Choroid plexus epithelial cell (primary cell): ENCODE data around the gene MAP4K4.
"Not testable (repeated sequence)": the region's sequence is repeated elsewhere in the genome, so short reads cannot be mapped to it uniquely, and the experiment has no call there.

Experiments used
- DNase-seq: peaks from one replicate; pipeline ENCODE4 v3.0.0-alpha.2; 2010; ENCODE audit warnings: low read depth
- H3K4me3 ChIP-seq: 2 replicates; pipeline ENCODE4 v1.5.1; 2011; ENCODE audit warnings: low read depth, mild to moderate bottlenecking, control low read depth, low read length, moderate library complexity
- TF ChIP-seq, protein P1 (sequence below): conservative IDR thresholded peaks from 2 replicates; pipeline ENCODE4 v1.5.1; 2011; ENCODE audit warnings: low read depth, mild to moderate bottlenecking, control low read depth, inconsistent platforms, low read length, moderate library complexity

The MAP4K4 gene

DNA sequence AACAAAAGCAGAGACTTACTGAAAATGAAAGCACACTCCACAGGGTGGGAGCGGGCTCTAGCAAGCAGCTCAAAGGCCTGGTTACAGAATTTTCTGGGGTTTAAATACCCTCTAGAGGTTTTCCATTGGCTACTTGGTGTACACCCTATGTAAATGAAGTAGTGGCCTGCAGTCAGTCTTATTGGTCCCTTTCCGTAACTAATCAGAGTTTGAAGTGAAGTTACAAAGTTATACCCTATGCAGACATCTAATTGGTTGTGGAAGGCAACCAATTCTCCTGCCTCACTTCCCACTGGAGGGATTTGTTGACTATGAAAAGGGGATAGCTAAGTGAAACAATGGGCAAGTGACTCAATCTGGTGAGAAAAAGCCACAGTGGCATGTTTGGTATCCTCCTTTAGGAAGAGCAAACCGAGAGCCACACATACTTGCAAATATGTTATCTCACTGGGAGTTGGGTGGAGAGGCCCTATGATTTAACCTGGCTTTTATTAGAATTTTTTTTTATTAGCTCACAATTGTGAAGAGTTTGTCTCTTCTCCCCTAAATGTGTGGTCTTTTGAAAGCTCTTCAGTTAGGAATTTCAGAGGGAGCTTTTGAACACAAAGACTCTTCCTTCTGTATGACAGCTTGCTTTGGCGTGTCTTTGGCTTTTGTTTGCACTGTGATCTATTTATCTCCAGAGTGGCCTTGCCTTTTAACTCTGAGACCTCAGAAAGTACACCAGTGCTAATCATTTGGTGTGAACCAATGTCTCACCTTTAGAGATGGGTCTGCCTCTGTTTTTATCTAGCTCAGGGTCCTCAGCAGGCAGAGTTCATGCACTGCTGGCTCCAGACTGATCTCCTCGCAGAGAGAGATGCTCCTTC is 69.6 kb downstream of the MAP4K4 start:
- no peak overlapping the region for H3K4me3 ChIP-seq
- peak; percentile 88 for DNase-seq
- TF ChIP-seq, protein P1, sequence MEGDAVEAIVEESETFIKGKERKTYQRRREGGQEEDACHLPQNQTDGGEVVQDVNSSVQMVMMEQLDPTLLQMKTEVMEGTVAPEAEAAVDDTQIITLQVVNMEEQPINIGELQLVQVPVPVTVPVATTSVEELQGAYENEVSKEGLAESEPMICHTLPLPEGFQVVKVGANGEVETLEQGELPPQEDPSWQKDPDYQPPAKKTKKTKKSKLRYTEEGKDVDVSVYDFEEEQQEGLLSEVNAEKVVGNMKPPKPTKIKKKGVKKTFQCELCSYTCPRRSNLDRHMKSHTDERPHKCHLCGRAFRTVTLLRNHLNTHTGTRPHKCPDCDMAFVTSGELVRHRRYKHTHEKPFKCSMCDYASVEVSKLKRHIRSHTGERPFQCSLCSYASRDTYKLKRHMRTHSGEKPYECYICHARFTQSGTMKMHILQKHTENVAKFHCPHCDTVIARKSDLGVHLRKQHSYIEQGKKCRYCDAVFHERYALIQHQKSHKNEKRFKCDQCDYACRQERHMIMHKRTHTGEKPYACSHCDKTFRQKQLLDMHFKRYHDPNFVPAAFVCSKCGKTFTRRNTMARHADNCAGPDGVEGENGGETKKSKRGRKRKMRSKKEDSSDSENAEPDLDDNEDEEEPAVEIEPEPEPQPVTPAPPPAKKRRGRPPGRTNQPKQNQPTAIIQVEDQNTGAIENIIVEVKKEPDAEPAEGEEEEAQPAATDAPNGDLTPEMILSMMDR = no peak

DNA sequence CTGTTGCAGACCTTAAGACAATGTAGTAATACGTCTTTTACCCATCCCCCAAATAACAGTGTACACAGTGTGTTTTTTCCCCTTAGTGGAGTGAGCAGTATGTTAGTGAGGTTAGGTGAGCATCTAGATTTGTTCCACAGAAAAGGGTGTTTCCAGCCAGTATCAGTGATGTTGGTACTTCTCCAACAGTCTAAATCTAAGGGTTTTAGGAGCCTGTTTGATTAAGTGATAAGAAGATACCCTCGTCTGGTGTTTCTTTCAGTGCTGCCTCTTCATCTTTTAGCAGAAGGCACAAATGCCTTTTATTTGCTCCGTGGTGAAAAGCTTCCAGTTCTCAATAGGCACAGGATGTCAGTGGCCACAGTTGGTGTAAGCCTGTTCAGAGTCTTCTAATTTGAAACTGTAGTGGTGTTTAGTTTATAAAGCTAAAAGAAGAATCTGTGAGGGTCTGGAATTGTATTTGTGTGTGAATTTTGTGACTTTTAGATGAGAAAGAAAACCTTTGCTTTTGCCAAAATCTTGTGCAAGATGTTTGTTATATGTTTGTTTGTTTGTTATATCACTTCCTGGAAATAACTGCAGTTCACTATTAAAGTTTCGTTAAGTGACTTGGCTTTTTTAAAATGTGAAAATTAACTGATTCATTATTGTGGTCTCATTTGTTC is 71.2 kb downstream of the MAP4K4 start:
- TF ChIP-seq, protein P1 = no peak
- DNase-seq = no peak
- H3K4me3 ChIP-seq = no peak overlapping the region

- DNase-seq, H3K4me3 ChIP-seq: not testable (repeated sequence)
These were observed 72.2 kb downstream of the MAP4K4 start for GRCh38 chr2:101769726-101770125.

DNA sequence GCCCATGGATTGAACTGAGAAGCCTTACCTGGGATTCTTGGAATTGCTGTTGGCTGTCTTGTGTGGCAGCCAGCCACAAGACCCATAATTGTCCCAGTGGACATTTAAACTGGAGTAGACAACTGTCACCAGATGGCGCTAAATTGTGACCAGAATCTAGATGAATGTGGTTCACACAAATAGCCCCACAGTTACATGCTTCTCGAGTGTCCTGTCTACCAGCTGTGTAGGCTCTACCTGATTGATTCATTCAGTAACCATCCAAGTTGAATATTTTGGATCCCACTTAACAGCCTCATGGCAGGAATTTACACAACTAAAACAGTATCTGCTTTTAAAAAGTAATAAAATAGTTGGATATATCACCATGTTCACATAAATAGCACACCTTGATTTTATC is 73.2 kb downstream of the MAP4K4 start:
- H3K4me3 ChIP-seq = no peak overlapping the region
- peak; percentile 58 for DNase-seq
- TF ChIP-seq, protein P1 = peak; percentile 42

DNA sequence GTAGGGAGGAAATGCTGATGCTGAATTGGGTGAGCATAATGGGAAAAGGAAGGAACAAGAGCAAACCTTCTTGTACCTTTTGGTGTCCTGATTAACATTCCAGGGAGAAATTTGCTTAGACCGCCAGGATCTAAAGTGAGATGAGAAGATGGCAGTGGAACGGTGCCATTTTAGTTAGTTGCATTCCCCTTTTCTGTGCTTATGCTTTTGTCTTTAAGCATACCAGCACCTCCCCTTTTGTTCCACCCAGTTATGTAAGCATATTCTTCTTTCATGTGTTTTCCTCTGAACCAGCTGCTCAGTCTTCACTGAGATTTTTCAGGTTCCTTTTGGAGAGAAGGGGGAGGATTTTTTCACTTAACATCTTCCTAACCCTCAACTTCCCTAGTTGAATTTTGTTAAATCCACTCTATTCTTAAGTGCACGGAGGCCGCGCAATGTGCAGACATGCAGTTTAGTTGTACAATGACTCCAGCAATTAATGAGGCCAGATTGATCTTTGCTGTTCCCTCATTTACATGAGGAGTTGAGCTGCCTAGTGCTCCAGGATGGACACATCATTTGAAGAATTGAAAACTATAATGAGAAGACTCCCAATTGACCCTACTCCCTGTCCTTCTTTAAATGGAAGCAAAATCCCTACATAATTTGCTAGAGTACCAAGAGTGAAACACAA is 73.9 kb downstream of the MAP4K4 start:
- DNase-seq = no peak
- TF ChIP-seq, protein P1 = no peak

GRCh38 chr2:101771910-101772321 is 74.4 kb downstream of the MAP4K4 start:
- H3K4me3 ChIP-seq = no peak overlapping the region
- TF ChIP-seq, protein P1 = no peak
- DNase-seq = no peak

More for the DNA sequence above, 73.9 kb downstream of the MAP4K4 start:
- no peak overlapping the region for H3K4me3 ChIP-seq

- TF ChIP-seq, protein P1 = no peak
- no peak for DNase-seq
- no peak overlapping the region for H3K4me3 ChIP-seq
These were observed 75.6 kb downstream of the MAP4K4 start for GRCh38 chr2:101773137-101773536.

GRCh38 chr2:101773961-101774360 is 76.5 kb downstream of the MAP4K4 start:
- H3K4me3 ChIP-seq, DNase-seq: not testable (repeated sequence)
